Panc1 (cell line): ENCODE measurements around the gene DHRSX. TPM values are rescaled to one million over a fixed set of nuclear protein-coding genes. Genes with fewer than 3 reads are reported as not detected.

Source experiments
- ATAC-seq: fragments of 200-7000 bp; cut with Tn5 transposase; 2 replicates; pipeline ENCODE4 v1.9.1; 2020; ENCODE audit warnings: mild to moderate bottlenecking, moderate library complexity
- BruUV-seq: library from RNA; stranded (reverse); fragments of 400-500 nt; replicated peaks from 2 replicates; lab custom pipeline; 2021; lab: Mats Ljungman, UMichigan
- CTCF ChIA-PET: fragments of 300-600 bp; sonication (Branson Sonifier 250); formaldehyde crosslinking; loops from one replicate; lab custom pipeline; 2022; ENCODE audit warnings: antibody characterized with exemption; lab: Charles Lee
- POLR2A ChIA-PET: fragments of 300-600 bp; sonication (Branson Sonifier 250); formaldehyde crosslinking; loops from one replicate; lab custom pipeline; 2022; ENCODE audit warnings: antibody characterized with exemption; lab: Charles Lee
- DNase-seq: peaks from one replicate; pipeline ENCODE4 v3.0.0-alpha.2; 2010; ENCODE audit warnings: low read depth, low spot score
- H3K27ac ChIP-seq: 2 replicates; pipeline ENCODE4 v1.5.1; 2011; ENCODE audit warnings: mild to moderate bottlenecking, low read length, inconsistent platforms
- H3K27me3 ChIP-seq: fragments of 200-500 bp; sonication (Bioruptor generic); 2 replicates; pipeline ENCODE4 v1.6.0; 2014; ENCODE audit warnings: low read length, inconsistent platforms; ENCODE audit not compliant: control insufficient read depth, insufficient read depth
- H3K36me3 ChIP-seq: fragments of 200-500 bp; sonication (Bioruptor generic); 2 replicates; pipeline ENCODE4 v1.5.1; 2014; ENCODE audit warnings: inconsistent platforms, mild to moderate bottlenecking, low read length, moderate library complexity; ENCODE audit not compliant: control insufficient read depth, insufficient read depth
- H3K4me1 ChIP-seq: 2 replicates; pipeline ENCODE4 v1.5.1; 2011; ENCODE audit warnings: inconsistent platforms, mild to moderate bottlenecking, low read length, moderate library complexity; ENCODE audit not compliant: control insufficient read depth, insufficient read depth
- H3K4me3 ChIP-seq, 2 experiments: 2 replicates each; pipeline ENCODE4 v1.5.1; 2011 to 2012; ENCODE audit warnings: low read depth in 2 of 2, low read length in 2 of 2, mild to moderate bottlenecking in 2 of 2, inconsistent platforms in 1 of 2, moderate library complexity in 1 of 2
- H3K9me3 ChIP-seq: fragments of 200-500 bp; sonication (Bioruptor generic); 2 replicates; pipeline ENCODE4 v1.5.1; 2014; ENCODE audit warnings: low read depth, mild to moderate bottlenecking, inconsistent platforms, low read length, moderate library complexity; ENCODE audit not compliant: control insufficient read depth, insufficient read depth
- CTCF ChIP-seq: fragments of 450-650 bp; IDR thresholded peaks from 2 replicates; pipeline ENCODE4 v1.5.1; 2017; ENCODE audit warnings: mild to moderate bottlenecking
- POLR2AphosphoS5 ChIP-seq: IDR thresholded peaks from 2 replicates; pipeline ENCODE4 v1.6.1; 2012; ENCODE audit warnings: mild to moderate bottlenecking, low read depth, low read length, moderate library complexity
- REST ChIP-seq, 2 experiments: IDR thresholded peaks; 2 replicates each; pipeline ENCODE4 v1.6.1; 2011 to 2012; ENCODE audit warnings: low read depth in 2 of 2, control low read depth in 1 of 2, low read length in 1 of 2, mild to moderate bottlenecking in 1 of 2, moderate library complexity in 1 of 2; ENCODE audit not compliant: insufficient read depth in 1 of 2
- SIN3A ChIP-seq: IDR thresholded peaks from 2 replicates; pipeline ENCODE4 v1.6.1; 2012; ENCODE audit warnings: low read depth, mild to moderate bottlenecking, low read length, moderate library complexity, borderline replicate concordance; ENCODE audit not compliant: insufficient read depth
- TCF7L2 ChIP-seq: IDR thresholded peaks from 2 replicates; pipeline ENCODE4 v1.6.1; 2011; ENCODE audit warnings: mild to moderate bottlenecking, low read depth, low read length, inconsistent platforms
- in situ Hi-C: cut with HindIII; loops from 2 replicates; pipeline ENCODE4 v1.10.0; 2016; ENCODE audit warnings: low sequenced_read_pairs, low pct_unique_long_range_greater_than_20kb
- intact Hi-C: fragments of 100-400 bp; cut with micrococcal nuclease; formaldehyde crosslinking; loops from one replicate; pipeline ENCODE4 v1.10.0; 2022; ENCODE audit not compliant: unreplicated experiment
- total RNA-seq: library from RNA; stranded (reverse); gene quantifications from one replicate; pipeline ENCODE4 v1.2.1, GENCODE V29; 2021; ENCODE audit not compliant: unreplicated experiment

DHRSX gene
- total RNA-seq, 1 experiment from 2014 or later: 20.1 TPM

- POLR2A ChIA-PET: no interaction called here
- CTCF ChIA-PET: no interaction called here
- no peak for TF ChIP-seq SIN3A
- no peak for TF ChIP-seq REST (IDR thresholded peaks at IDR 0.05; ENCODE audit: insufficient read depth in 1 of 2, low read depth in 2 of 2, low read length in 1 of 2)
- no peak for TF ChIP-seq TCF7L2
- no peak for TF ChIP-seq CTCF
- TF ChIP-seq POLR2AphosphoS5: no peak
- DNase-seq (no peak), ATAC-seq (no peak)
- Histone ChIP-seq H3K36me3 (no peaks in the 10 kb centered on the region), H3K27me3 (no peaks in the 10 kb centered on the region), H3K4me3 (no peak overlapping the region), H3K27ac (no peak overlapping the region), H3K4me1 (no peaks in the 10 kb centered on the region), H3K9me3 (no peaks in the 10 kb centered on the region)
- BruUV-seq: no TSS peak
- intact Hi-C loops: no loop called here
- in situ Hi-C loops: no loop called here
Observed at GRCh38 chrX:2188840-2189239, 311.9 kb downstream of the DHRSX start.

- H3K4me3 ChIP-seq: no peak overlapping the region
- DNase-seq: no peak
- no peak for TF ChIP-seq REST (IDR thresholded peaks at IDR 0.05; ENCODE audit: insufficient read depth in 1 of 2, low read depth in 2 of 2, low read length in 1 of 2)
- no peak for TF ChIP-seq CTCF
- TF ChIP-seq SIN3A: no peak
- no peak for TF ChIP-seq POLR2AphosphoS5
- TF ChIP-seq TCF7L2: no peak
- intact Hi-C loops (no loop called here), in situ Hi-C loops (no loop called here)
- H3K9me3 ChIP-seq: no peaks in the 10 kb centered on the region
- CTCF ChIA-PET: no interaction called here
- H3K27ac ChIP-seq: no peak overlapping the region
- no peaks in the 10 kb centered on the region for H3K27me3 ChIP-seq
- BruUV-seq: no TSS peak
- POLR2A ChIA-PET: no interaction called here
- no peak for ATAC-seq
- no peaks in the 10 kb centered on the region for H3K36me3 ChIP-seq
- no peaks in the 10 kb centered on the region for H3K4me1 ChIP-seq
Observed at GRCh38 chrX:2188330-2188792, 312.4 kb downstream of the DHRSX start.
